ENCODE results near the gene ZC3HAV1L.

DNA sequence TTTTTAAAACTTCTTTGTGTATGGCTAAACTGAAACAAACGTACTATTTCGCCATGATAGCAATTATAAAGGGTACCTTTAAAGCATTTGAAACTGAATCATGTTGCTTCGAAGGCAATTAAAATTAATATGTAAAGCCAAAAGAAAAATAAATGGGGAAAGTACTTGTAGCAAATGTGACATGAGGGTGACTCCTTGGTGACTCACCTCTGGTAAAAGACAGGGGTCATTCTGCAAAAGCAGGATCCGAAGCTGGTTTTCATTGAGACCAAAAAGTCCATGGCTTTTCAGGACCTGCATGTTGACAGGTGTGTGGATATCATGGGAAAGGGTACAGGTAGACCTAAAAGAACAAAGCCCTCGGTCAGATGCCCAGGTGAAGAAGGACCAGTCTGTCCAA is 1.5 kb downstream of the ZC3HAV1L start:
- TF ChIP-seq, protein P1, sequence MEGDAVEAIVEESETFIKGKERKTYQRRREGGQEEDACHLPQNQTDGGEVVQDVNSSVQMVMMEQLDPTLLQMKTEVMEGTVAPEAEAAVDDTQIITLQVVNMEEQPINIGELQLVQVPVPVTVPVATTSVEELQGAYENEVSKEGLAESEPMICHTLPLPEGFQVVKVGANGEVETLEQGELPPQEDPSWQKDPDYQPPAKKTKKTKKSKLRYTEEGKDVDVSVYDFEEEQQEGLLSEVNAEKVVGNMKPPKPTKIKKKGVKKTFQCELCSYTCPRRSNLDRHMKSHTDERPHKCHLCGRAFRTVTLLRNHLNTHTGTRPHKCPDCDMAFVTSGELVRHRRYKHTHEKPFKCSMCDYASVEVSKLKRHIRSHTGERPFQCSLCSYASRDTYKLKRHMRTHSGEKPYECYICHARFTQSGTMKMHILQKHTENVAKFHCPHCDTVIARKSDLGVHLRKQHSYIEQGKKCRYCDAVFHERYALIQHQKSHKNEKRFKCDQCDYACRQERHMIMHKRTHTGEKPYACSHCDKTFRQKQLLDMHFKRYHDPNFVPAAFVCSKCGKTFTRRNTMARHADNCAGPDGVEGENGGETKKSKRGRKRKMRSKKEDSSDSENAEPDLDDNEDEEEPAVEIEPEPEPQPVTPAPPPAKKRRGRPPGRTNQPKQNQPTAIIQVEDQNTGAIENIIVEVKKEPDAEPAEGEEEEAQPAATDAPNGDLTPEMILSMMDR (IDR thresholded peaks at IDR 0.05; ENCODE audit: borderline replicate concordance, extremely low read depth, low read length, poor library complexity, severe bottlenecking) = no peak
- TF ChIP-seq EZH2 (IDR thresholded peaks at IDR 0.05; ENCODE audit: borderline replicate concordance, low read depth, low read length, severe bottlenecking) = no peak
